ENCODE data around the gene GTF2A1L. TPM values are rescaled to one million over a fixed set of nuclear protein-coding genes. Genes with fewer than 3 reads are reported as not detected.
A peak's percentile ranks its signal among the peaks of the same experiment; 100 is the strongest.

GTF2A1L gene
- total and polyA plus RNA-seq, 2 experiments from 2014 or later, result 0.52 to 4.1 TPM

DNA sequence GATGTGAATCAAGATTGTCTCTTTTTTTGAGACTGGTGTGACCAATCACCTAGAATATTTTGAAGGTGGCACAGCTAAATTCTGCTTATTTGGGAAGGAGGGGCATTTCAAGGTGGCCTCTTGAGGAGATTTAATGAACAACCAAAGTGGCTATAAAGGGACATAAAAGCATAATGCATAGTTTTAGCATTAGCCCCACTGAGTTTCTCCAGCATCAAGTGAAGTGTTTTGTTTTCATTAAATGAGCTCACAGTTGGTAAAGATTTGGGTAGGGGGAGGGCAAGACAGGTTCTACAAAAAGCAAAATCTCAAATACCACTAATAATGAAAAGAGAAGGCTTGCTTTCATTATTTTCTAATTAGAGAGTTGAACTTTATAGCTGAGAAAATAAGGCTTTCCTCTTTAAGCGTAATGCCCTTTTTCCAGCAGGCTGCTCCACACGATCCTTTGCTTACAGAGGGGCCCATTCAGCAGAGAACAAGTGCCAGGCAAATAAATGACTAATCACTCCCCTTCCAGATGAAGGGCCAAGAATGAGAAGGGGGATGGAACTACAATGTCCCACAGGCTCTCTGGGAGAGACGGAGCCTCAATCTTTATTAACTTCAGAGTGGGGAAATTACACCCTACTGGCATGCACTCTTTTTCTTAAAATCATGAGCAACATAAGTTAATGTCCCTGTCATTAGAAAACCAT lies 102.0 kb downstream of the GTF2A1L start:
- TF ChIP-seq CTCF (IDR thresholded peaks at IDR 0.05; ENCODE audit: poor library complexity), result no peak
- TF ChIP-seq EZH2 (IDR thresholded peaks at IDR 0.05; ENCODE audit: borderline replicate concordance), result no peak
- TF ChIP-seq EZH2phosphoT487 (IDR thresholded peaks at IDR 0.05; ENCODE audit: low read depth, severe bottlenecking, unreplicated experiment), result no peak
- Histone ChIP-seq H3K4me1 (ENCODE audit: insufficient read depth) (peaks cover 13% of the 10 kb centered on the region), H3K4me3 (no peak overlapping the region), H3K79me2 (no peaks in the 10 kb centered on the region), H2AFZ (no peak overlapping the region), H3K4me2 (peak overlapping the region; percentile 55), H3K9me2 (replicated peaks; ENCODE audit: insufficient read depth) (no peaks in the 10 kb centered on the region), H3K9me3 (ENCODE audit: low read depth) (no peaks in the 10 kb centered on the region), H3K27ac (peak overlapping the region; percentile 62), H4K20me1 (ENCODE audit: insufficient read depth, poor library complexity, severe bottlenecking) (no peaks in the 10 kb centered on the region), H3K27me3 (no peaks in the 10 kb centered on the region), H3K36me3 (replicated peaks; ENCODE audit: insufficient read depth, low read depth) (no peaks in the 10 kb centered on the region)
- DNase-seq (ENCODE audit: low spot score), result peak; percentile 28
- 58% methylated on average over 3 of the region's 3 CpGs for WGBS (ENCODE audit: low lambda C conversion rate, missing lambda C conversion rate)

GRCh38 chr2:48721158-48721557 lies 103.5 kb downstream of the GTF2A1L start:
- H2AFZ ChIP-seq, result no peak overlapping the region
- H3K9me3 ChIP-seq (ENCODE audit: low read depth), result no peaks in the 10 kb centered on the region
- no peaks in the 10 kb centered on the region for H3K4me1 ChIP-seq (ENCODE audit: insufficient read depth)
- no peaks in the 10 kb centered on the region for H3K36me3 ChIP-seq (replicated peaks; ENCODE audit: insufficient read depth, low read depth)
- H3K27ac ChIP-seq, result no peak overlapping the region
- no peaks in the 10 kb centered on the region for H3K79me2 ChIP-seq
- DNase-seq (ENCODE audit: low spot score), result no peak
- H3K4me3 ChIP-seq, result no peak overlapping the region
- WGBS (ENCODE audit: low lambda C conversion rate, missing lambda C conversion rate), result 90% methylated on average over 2 of the region's 2 CpGs
- H3K9me2 ChIP-seq (replicated peaks; ENCODE audit: insufficient read depth), result no peaks in the 10 kb centered on the region
- no peak for TF ChIP-seq EZH2phosphoT487 (IDR thresholded peaks at IDR 0.05; ENCODE audit: low read depth, severe bottlenecking, unreplicated experiment)
- no peak for TF ChIP-seq EZH2 (IDR thresholded peaks at IDR 0.05; ENCODE audit: borderline replicate concordance)
- no peak for TF ChIP-seq CTCF (IDR thresholded peaks at IDR 0.05; ENCODE audit: poor library complexity)
- H3K4me2 ChIP-seq, result no peak overlapping the region
- no peaks in the 10 kb centered on the region for H4K20me1 ChIP-seq (ENCODE audit: insufficient read depth, poor library complexity, severe bottlenecking)
- H3K27me3 ChIP-seq, result no peaks in the 10 kb centered on the region

GRCh38 chr2:48722391-48722790 lies 104.7 kb downstream of the GTF2A1L start:
- DNase-seq (ENCODE audit: low spot score), result no peak
- Histone ChIP-seq H3K4me1 (ENCODE audit: insufficient read depth) (no peaks in the 10 kb centered on the region), H3K27me3 (no peaks in the 10 kb centered on the region), H3K9me3 (ENCODE audit: low read depth) (no peaks in the 10 kb centered on the region), H2AFZ (no peak overlapping the region), H3K36me3 (replicated peaks; ENCODE audit: insufficient read depth, low read depth) (no peaks in the 10 kb centered on the region), H3K79me2 (no peaks in the 10 kb centered on the region), H4K20me1 (ENCODE audit: insufficient read depth, poor library complexity, severe bottlenecking) (no peaks in the 10 kb centered on the region), H3K9me2 (replicated peaks; ENCODE audit: insufficient read depth) (no peaks in the 10 kb centered on the region), H3K27ac (no peak overlapping the region), H3K4me3 (no peak overlapping the region), H3K4me2 (no peak overlapping the region)
- TF ChIP-seq EZH2phosphoT487 (IDR thresholded peaks at IDR 0.05; ENCODE audit: low read depth, severe bottlenecking, unreplicated experiment), result no peak
- no peak for TF ChIP-seq EZH2 (IDR thresholded peaks at IDR 0.05; ENCODE audit: borderline replicate concordance)
- TF ChIP-seq CTCF (IDR thresholded peaks at IDR 0.05; ENCODE audit: poor library complexity), result no peak
- WGBS (ENCODE audit: low lambda C conversion rate, missing lambda C conversion rate), result 100% methylated on average over 1 of the region's 1 CpG
